H1 (cell line): ENCODE data around the gene NFIA. TPM values are rescaled to one million over a fixed set of nuclear protein-coding genes. Genes with fewer than 3 reads are reported as not detected.

Experiments
- CTCF ChIA-PET: fragments of 300-600 bp; sonication (Branson Sonifier 250); formaldehyde crosslinking; loops from one replicate; lab custom pipeline; 2021; ENCODE audit not compliant: partially characterized antibody; lab: Charles Lee
- POLR2A ChIA-PET: fragments of 300-600 bp; sonication (Branson Sonifier 250); formaldehyde crosslinking; loops from one replicate; lab custom pipeline; 2021; ENCODE audit warnings: inconsistent platforms; ENCODE audit not compliant: partially characterized antibody; lab: Charles Lee
- DNase-seq, 2 experiments: peaks; one replicate each; pipeline versions ENCODE4 v3.0.0 to v3.0.0-alpha.2; 2010 to 2022; ENCODE audit warnings: low spot score in 2 of 2, low read depth in 1 of 2, mixed read lengths in 1 of 2
- FAIRE-seq: peaks from 2 replicates; lab custom pipeline; 2011; peaks lifted over from hg19 to GRCh38; lab: Jason Lieb, UNC
- H2AFZ ChIP-seq: 2 replicates; pipeline ENCODE4 v1.8.1; 2012; ENCODE audit warnings: low read length, inconsistent platforms
- H2AK5ac ChIP-seq: 2 replicates; pipeline ENCODE4 v1.6.1; 2013; ENCODE audit warnings: low read depth, low read length
- H2BK120ac ChIP-seq: replicated peaks from 2 replicates; pipeline ENCODE3; 2013; ENCODE audit warnings: low read depth, low read length, inconsistent platforms
- H2BK12ac ChIP-seq: 2 replicates; pipeline ENCODE4 v1.6.1; 2013; ENCODE audit warnings: low read depth, low read length
- H2BK15ac ChIP-seq: 2 replicates; pipeline ENCODE4 v1.6.1; 2013; ENCODE audit warnings: low read length
- H2BK20ac ChIP-seq: 2 replicates; pipeline ENCODE4 v1.6.1; 2013; ENCODE audit warnings: low read length
- H2BK5ac ChIP-seq: 2 replicates; pipeline ENCODE4 v1.6.1; 2013; ENCODE audit warnings: low read depth, low read length
- H3K14ac ChIP-seq: 2 replicates; pipeline ENCODE4 v1.6.1; 2013; ENCODE audit warnings: inconsistent platforms; ENCODE audit not compliant: insufficient read length
- H3K18ac ChIP-seq: 2 replicates; pipeline ENCODE4 v1.6.1; 2013; ENCODE audit warnings: low read length; ENCODE audit errors: extremely low read depth
- H3K23ac ChIP-seq: 2 replicates; pipeline ENCODE4 v1.6.1; 2013; ENCODE audit warnings: inconsistent platforms; ENCODE audit not compliant: insufficient read length
- H3K23me2 ChIP-seq: 2 replicates; pipeline ENCODE4 v1.6.1; 2013; ENCODE audit warnings: low read depth, low read length
- H3K27ac ChIP-seq: 2 replicates; pipeline ENCODE4 v1.6.1; 2011; ENCODE audit warnings: low read depth, low read length, inconsistent platforms
- H3K27me3 ChIP-seq, 4 experiments: replicated peaks in 1 of 4; 1 replicate in 1 of 4; 2 replicates in 3 of 4; pipeline versions ENCODE4 v1.6.1 to v1.8.1; 2011 to 2013; ENCODE audit warnings: low read length in 3 of 4, mild to moderate bottlenecking in 3 of 4, inconsistent platforms in 2 of 4, mixed read lengths in 2 of 4, moderate library complexity in 1 of 4; ENCODE audit not compliant: control insufficient read depth in 3 of 4, insufficient read depth in 3 of 4; ENCODE audit errors: extremely low read depth in 1 of 4
- H3K36me3 ChIP-seq, 4 experiments: 2 replicates each; pipeline versions ENCODE4 v1.6.1 to v1.8.1; 2011 to 2013; ENCODE audit warnings: mild to moderate bottlenecking in 4 of 4, low read length in 3 of 4, moderate library complexity in 2 of 4, control low read depth in 1 of 4, inconsistent platforms in 1 of 4; ENCODE audit not compliant: insufficient read depth in 4 of 4, control insufficient read depth in 2 of 4
- H3K4ac ChIP-seq: replicated peaks from 2 replicates; pipeline ENCODE3; 2013; ENCODE audit warnings: low read length, low read depth, mixed read lengths, inconsistent platforms; ENCODE audit not compliant: insufficient read length
- H3K4me1 ChIP-seq, 4 experiments: replicated peaks in 1 of 4; 1 replicate in 1 of 4; 2 replicates in 3 of 4; pipeline versions ENCODE4 v1.6.1 to v1.8.1; 2011 to 2013; ENCODE audit warnings: low read length in 3 of 4, inconsistent platforms in 2 of 4, mixed read lengths in 1 of 4; ENCODE audit not compliant: insufficient read depth in 4 of 4, control insufficient read depth in 3 of 4
- H3K4me2 ChIP-seq, 2 experiments: 2 replicates each; pipeline versions ENCODE4 v1.6.1 to v1.8.1; 2011 to 2013; ENCODE audit warnings: low read depth in 2 of 2, low read length in 2 of 2, control low read depth in 1 of 2, inconsistent platforms in 1 of 2, mild to moderate bottlenecking in 1 of 2; ENCODE audit not compliant: insufficient read depth in 1 of 2
- H3K4me3 ChIP-seq, 4 experiments: fragments of 200-600, 300-600 bp in 1 of 4; sonication (generic), shearing (Covaris generic), sonication (Bioruptor Twin) in 1 of 4; 2 replicates each; pipeline versions ENCODE4 v1.5.1 to v1.8.1; 2011 to 2016; ENCODE audit warnings: low read length in 4 of 4, low read depth in 3 of 4, control low read depth in 2 of 4, inconsistent platforms in 2 of 4, mild to moderate bottlenecking in 2 of 4, mixed read lengths in 1 of 4, moderate library complexity in 1 of 4; ENCODE audit not compliant: insufficient read depth in 2 of 4; ENCODE audit errors: extremely low read depth in 1 of 4
- H3K56ac ChIP-seq: replicated peaks from 2 replicates; pipeline ENCODE3; 2013; ENCODE audit warnings: low read depth, mild to moderate bottlenecking, mixed read lengths, low read length, inconsistent platforms; ENCODE audit not compliant: insufficient read length
- H3K79me1 ChIP-seq: 2 replicates; pipeline ENCODE4 v1.6.1; 2013; ENCODE audit warnings: low read depth, low read length, control low read depth
- H3K79me2 ChIP-seq, 2 experiments: 2 replicates each; pipeline versions ENCODE4 v1.6.1 to v1.8.1; 2012 to 2013; ENCODE audit warnings: low read length in 2 of 2, mild to moderate bottlenecking in 2 of 2, inconsistent platforms in 1 of 2; ENCODE audit not compliant: insufficient read depth in 2 of 2, control insufficient read depth in 1 of 2
- H3K9ac ChIP-seq, 4 experiments: replicated peaks in 1 of 4; 1 replicate in 1 of 4; 2 replicates in 3 of 4; pipeline versions ENCODE4 v1.6.1 to v1.8.1; 2011 to 2013; ENCODE audit warnings: low read depth in 3 of 4, low read length in 3 of 4, control low read depth in 2 of 4, mild to moderate bottlenecking in 2 of 4, moderate library complexity in 2 of 4, inconsistent platforms in 1 of 4; ENCODE audit errors: extremely low read depth in 1 of 4
- H3K9me3 ChIP-seq, 2 experiments: 2 replicates each; pipeline versions ENCODE4 v1.6.1 to v1.8.1; 2012 to 2013; ENCODE audit warnings: mild to moderate bottlenecking in 2 of 2, moderate library complexity in 2 of 2, control low read depth in 1 of 2, inconsistent platforms in 1 of 2, low read depth in 1 of 2, low read length in 1 of 2, mixed read lengths in 1 of 2; ENCODE audit not compliant: insufficient read depth in 2 of 2
- H4K20me1 ChIP-seq, 2 experiments: replicated peaks in 1 of 2; 2 replicates each; pipeline versions ENCODE3 to v1.8.1; 2011 to 2013; ENCODE audit warnings: inconsistent platforms in 2 of 2, low read length in 2 of 2, mild to moderate bottlenecking in 1 of 2; ENCODE audit not compliant: insufficient read depth in 2 of 2, control insufficient read depth in 1 of 2
- H4K5ac ChIP-seq: 2 replicates; pipeline ENCODE4 v1.6.1; 2013; ENCODE audit warnings: low read length, low read depth, mixed read lengths, inconsistent platforms; ENCODE audit not compliant: insufficient read length
- H4K8ac ChIP-seq: 2 replicates; pipeline ENCODE4 v1.8.0; 2013; ENCODE audit warnings: mild to moderate bottlenecking, moderate library complexity, low read length, inconsistent platforms; ENCODE audit not compliant: insufficient read depth; ENCODE audit errors: extremely low read depth
- H4K91ac ChIP-seq: replicated peaks from 2 replicates; pipeline ENCODE3; 2013; ENCODE audit warnings: low read length, mixed read lengths, inconsistent platforms; ENCODE audit not compliant: insufficient read length
- BACH1 ChIP-seq: IDR thresholded peaks from 2 replicates; pipeline ENCODE4 v1.6.1; 2012; ENCODE audit warnings: low read length, improper control_type of control experiment
- CBX5 ChIP-seq: fragments of 300-800, 300-1000 bp; sonication (generic); IDR thresholded peaks from 2 replicates; pipeline ENCODE4 v1.7.1; 2016; ENCODE audit warnings: antibody characterized with exemption, low read length, low read depth
- EZH2 ChIP-seq: fragments of 200-600 bp; sonication (generic); IDR thresholded peaks from 2 replicates; pipeline ENCODE4 v1.7.1; 2012; ENCODE audit warnings: low read depth, mild to moderate bottlenecking, moderate library complexity, low read length, inconsistent platforms; ENCODE audit not compliant: severe bottlenecking
- GTF2F1 ChIP-seq: IDR thresholded peaks from 2 replicates; pipeline ENCODE4 v1.6.1; 2012; ENCODE audit warnings: low read depth, low read length, improper control_type of control experiment, borderline replicate concordance
- KDM4A ChIP-seq: IDR thresholded peaks from one replicate; pipeline ENCODE4 v1.7.1; 2012; ENCODE audit warnings: low read depth, mild to moderate bottlenecking, moderate library complexity, low read length, inconsistent platforms; ENCODE audit not compliant: severe bottlenecking
- MAFK ChIP-seq: IDR thresholded peaks from 2 replicates; pipeline ENCODE4 v1.6.1; 2012; ENCODE audit warnings: low read depth, mild to moderate bottlenecking, improper control_type of control experiment, low read length
- POLR2AphosphoS5 ChIP-seq: IDR thresholded peaks from 2 replicates; pipeline ENCODE4 v1.6.1; 2011; ENCODE audit warnings: low read depth, low read length
- TAF1 ChIP-seq: IDR thresholded peaks from 2 replicates; pipeline ENCODE4 v1.6.1; 2011; ENCODE audit warnings: mild to moderate bottlenecking, low read depth, low read length
- ZNF274 ChIP-seq: IDR thresholded peaks from 2 replicates; pipeline ENCODE4 v1.7.0; 2012; ENCODE audit warnings: low read length, borderline replicate concordance; ENCODE audit errors: extremely low read depth
- WGBS, 2 experiments: shearing (Covaris generic) in 1 of 2; methylation state at CpG; one replicate each; pipeline versions ENCODE4 v1.1.6 to v1.1.7; 2013 to 2015; ENCODE audit warnings: low lambda C conversion rate in 2 of 2, mixed read lengths in 2 of 2, inconsistent platforms in 1 of 2, low coverage in 1 of 2, missing lambda C conversion rate in 1 of 2; ENCODE audit not compliant: insufficient replicate concordance in 2 of 2, insufficient coverage in 1 of 2, insufficient read length in 1 of 2; ENCODE audit errors: extremely low coverage in 1 of 2, missing lambda C conversion rate in 1 of 2; 5-methylcytosine and 5-hydroxymethylcytosine counted together
- long read RNA-seq, 2 experiments: library from RNA in 1 of 2; library from capped mRNA in 1 of 2; stranded (forward); transcript quantifications; one replicate each; pipeline ENCODE4 v2.0.0, GENCODE V29; 2021; ENCODE audit warnings: inconsistent platforms in 1 of 2
- polyA minus RNA-seq, 3 experiments: library from RNA; depleted of rRNA, polyadenylated mRNA; stranded (reverse); fragments of >200 nt; gene quantifications; 1 replicate in 2 of 3; 2 replicates in 1 of 3; pipeline ENCODE4 v1.2.3, GENCODE V29; 2011
- polyA plus RNA-seq, 7 experiments: library from polyadenylated mRNA; depleted of rRNA in 3 of 7; stranded (reverse) in 5 of 7; unstranded in 2 of 7; fragments of >200 nt in 5 of 7; fragments of 200-250 nt in 2 of 7; gene quantifications; 1 replicate in 5 of 7; 2 replicates in 1 of 7; 4 replicates in 1 of 7; pipeline versions ENCODE4 v1.2.1 to v1.2.3, GENCODE V29; 2011 to 2013; ENCODE audit warnings: missing spikeins in 2 of 7, mixed read lengths in 2 of 7
- total RNA-seq: library from RNA; stranded (reverse); fragmentation: NEBNext Ultra II Directional; extraction: Animal tissue kit (Norgen Biotek cat#: 25700); gene quantifications from 2 replicates; pipeline ENCODE4 v1.2.1, GENCODE V29; 2021

Gene NFIA
- 1.8 and 2.3 TPM in 2 replicates for total RNA-seq
- 1.4 and 2.3 TPM in 2 replicates for polyA plus RNA-seq (2011; rRNA removed)
- 1.0 TPM for polyA plus RNA-seq (2011; cell fraction: cytosol; rRNA removed)
- polyA plus RNA-seq (2011; cell fraction: nucleus; rRNA removed) = 2.8 TPM
- polyA plus RNA-seq (2012, experiment 1 of 2) = 1.1 to 1.5 TPM (median 1.3 TPM) in 4 replicates
- polyA plus RNA-seq (2012, experiment 2 of 2) = 0.25 TPM
- 1.4 TPM for polyA plus RNA-seq (2013, experiment 1 of 2)
- polyA plus RNA-seq (2013, experiment 2 of 2) = 1.3 TPM
- polyA minus RNA-seq (2011; rRNA and poly(A)+ RNA removed) = 7.0 and 13.4 TPM in 2 replicates
- polyA minus RNA-seq (2011; cell fraction: cytosol; rRNA and poly(A)+ RNA removed) = 4.1 TPM
- polyA minus RNA-seq (2011; cell fraction: nucleus; rRNA and poly(A)+ RNA removed) = 12.6 TPM
- long read RNA-seq, experiment 1 = 0 reads
- long read RNA-seq, experiment 2, partial matches to known transcripts = 0 of 3 reads
- long read RNA-seq, experiment 2, other reads (novel, unspliced or antisense) = 3 of 3 reads

- ChIA-PET POLR2A (interaction anchor here (0.7 to 1.1 kb wide), 6 partner anchors 12 to 61 kb away, joined by 3 to 6 read pairs (median 4); no protein-coding TSS in a partner anchor), CTCF (interaction anchor here (0.6 to 7.1 kb wide), 8 partner anchors 27 to 926 kb away, joined by 3 to 65 read pairs (median 4); no protein-coding TSS in a partner anchor)
- Histone ChIP-seq H3K14ac (no peak within 1 kb of the TSS), H3K9me3 (no peaks in the 10 kb centered on the region), H3K56ac (no peak within 1 kb of the TSS), H2BK5ac (0 out of 2 replicates have a peak within 1 kb of the TSS, but pooled peaks have one; percentile 5), H4K8ac (peak within 1 kb of the TSS; percentile 80), H4K20me1 (peaks cover 0 to 4% of the 10 kb centered on the region in 2 experiments), H4K91ac (peak within 1 kb of the TSS; percentile 66), H3K23me2 (peaks cover 13% of the 10 kb centered on the region), H2AK5ac (no peak within 1 kb of the TSS), H3K9ac (peak within 1 kb of the TSS in 3 of 4 experiments; percentile 16 to 86 (median 16); a peak in 3 of 7 replicates), H3K36me3 (peaks cover 0 to 4% (median 0%) of the 10 kb centered on the region in 4 experiments; a peak in 1 of 8 replicates), H3K18ac (peak within 1 kb of the TSS; percentile 19; the same call in 1 of the 2 replicates), H3K79me1 (no peaks in the 10 kb centered on the region), H3K4me2 (peak within 1 kb of the TSS; percentile 79 to 86), H2BK20ac (no peak within 1 kb of the TSS), H3K79me2 (no peaks in the 10 kb centered on the region), H2AFZ (peak within 1 kb of the TSS; percentile 12; the same call in 1 of the 2 replicates), H3K4ac (no peak within 1 kb of the TSS), H2BK120ac (no peak within 1 kb of the TSS), H2BK15ac (no peak within 1 kb of the TSS), H2BK12ac (0 out of 2 replicates have a peak within 1 kb of the TSS, but pooled peaks have one; percentile 34), H3K27me3 (peaks cover 29 to 70% (median 48%) of the 10 kb centered on the region in 4 experiments), H3K23ac (no peak within 1 kb of the TSS), H3K27ac (no peak within 1 kb of the TSS), H3K4me3 (peak within 1 kb of the TSS; percentile 28 to 75 (median 64)), H3K4me1 (peaks cover 5 to 23% (median 11%) of the 10 kb centered on the region in 4 experiments; a peak in 5 of 7 replicates), H4K5ac (no peak within 1 kb of the TSS)
- DNase-seq (peak in 1 of 2 experiments; percentile 67), FAIRE-seq (no peak)
- WGBS, 2 experiments = 2 to 83% methylated on average over 1 to 48 of the region's 73 CpGs
- TF ChIP-seq MAFK = no peak
- TF ChIP-seq TAF1 = 0 out of 2 replicates have a peak, but pooled peaks have one; percentile 6
- TF ChIP-seq GTF2F1 = no peak
- peak; percentile 67 for TF ChIP-seq KDM4A
- no peak for TF ChIP-seq EZH2
- TF ChIP-seq POLR2AphosphoS5 = no peak
- peak; percentile 41; the same call in 1 of the 2 replicates for TF ChIP-seq BACH1
- TF ChIP-seq ZNF274 = no peak
- TF ChIP-seq CBX5 = no peak
These were observed at the start of gene NFIA for GRCh38 chr1:61082311-61083012. Gene NFIA, plus strand, starts transcription at chr1:61082561.
